ENCODE data around the gene ZDHHC13.
"Not testable (repeated sequence)": the region's sequence is repeated elsewhere in the genome, so short reads cannot be mapped to it uniquely, and the experiment has no call there.

ZDHHC13 gene

DNA sequence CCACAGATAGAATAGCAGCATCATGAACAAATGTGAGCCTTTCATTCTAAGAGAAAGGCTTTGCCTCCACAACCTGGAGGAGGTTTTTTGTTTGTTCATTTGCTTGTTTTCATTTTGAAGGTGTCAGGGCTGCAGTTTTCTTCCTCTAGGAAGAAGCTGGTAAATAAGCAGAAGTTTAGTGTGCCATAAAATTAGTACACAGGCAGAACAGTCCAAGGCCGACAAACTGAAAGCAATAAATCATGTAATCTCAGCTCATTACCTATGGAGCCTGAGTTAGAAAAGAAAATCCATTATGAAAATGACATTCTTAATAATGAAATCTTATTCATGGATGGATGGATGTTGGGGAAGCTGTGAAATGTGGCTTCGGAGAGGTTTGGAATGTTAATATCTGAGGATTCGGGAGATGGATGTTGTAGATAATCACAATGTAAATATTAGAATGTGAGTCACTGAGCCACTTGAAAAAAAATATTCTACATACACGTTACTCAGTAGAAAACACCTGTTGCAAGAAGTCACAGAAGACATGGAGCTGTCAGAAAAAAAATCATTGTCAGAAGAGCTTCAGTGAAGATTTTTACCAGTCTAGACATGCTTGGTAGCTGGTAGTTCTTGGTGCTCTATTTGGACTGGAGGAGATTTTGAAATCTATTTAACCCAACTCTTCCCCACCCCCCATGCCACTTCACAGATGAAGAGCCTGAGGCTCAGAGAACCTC is 15.0 kb upstream of the ZDHHC13 start:
- no peak for DNase-seq

DNA sequence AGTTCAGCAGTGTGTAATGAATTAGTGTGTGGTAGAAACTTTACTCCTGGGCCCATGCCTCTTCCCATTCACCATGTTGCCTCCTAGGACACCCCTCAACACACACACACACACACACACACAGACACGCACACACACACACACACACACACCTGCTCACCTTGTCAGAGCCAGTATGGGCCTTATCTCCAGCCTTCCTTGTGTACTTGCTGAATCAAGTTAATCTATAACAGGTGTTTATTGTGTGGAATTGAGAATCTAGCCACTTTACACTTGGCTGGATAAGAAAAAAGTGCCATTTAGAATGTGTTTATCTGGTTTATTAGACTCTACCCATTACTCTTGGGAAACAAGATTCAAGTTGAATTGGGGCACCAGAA is 14.5 kb upstream of the ZDHHC13 start:
- no peak for DNase-seq

GRCh38 chr11:19105011-19105410 is 12.0 kb upstream of the ZDHHC13 start:
- DNase-seq: no peak

- DNase-seq: no peak
Observed at GRCh38 chr11:19107125-19107524, 9.8 kb upstream of the ZDHHC13 start.

DNA sequence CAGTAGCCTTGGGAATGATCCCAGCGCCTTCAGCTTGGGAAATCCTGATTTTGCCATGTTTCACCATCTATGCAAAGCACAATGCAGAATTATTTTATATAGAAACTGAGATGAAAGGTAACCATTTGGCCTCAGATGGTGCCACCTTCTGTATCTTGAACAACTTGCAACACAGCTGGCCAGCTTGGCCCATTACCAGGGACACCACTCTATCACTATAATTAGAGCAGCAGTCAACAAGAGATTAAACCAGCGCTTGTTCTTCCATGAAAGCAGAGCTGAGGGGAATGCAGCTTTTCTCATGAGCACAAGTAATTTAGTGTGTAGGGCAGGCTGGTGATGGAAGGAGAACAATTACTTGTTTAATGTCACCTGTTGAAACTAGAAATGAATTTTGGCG is 6.7 kb upstream of the ZDHHC13 start:
- no peak for DNase-seq

DNA sequence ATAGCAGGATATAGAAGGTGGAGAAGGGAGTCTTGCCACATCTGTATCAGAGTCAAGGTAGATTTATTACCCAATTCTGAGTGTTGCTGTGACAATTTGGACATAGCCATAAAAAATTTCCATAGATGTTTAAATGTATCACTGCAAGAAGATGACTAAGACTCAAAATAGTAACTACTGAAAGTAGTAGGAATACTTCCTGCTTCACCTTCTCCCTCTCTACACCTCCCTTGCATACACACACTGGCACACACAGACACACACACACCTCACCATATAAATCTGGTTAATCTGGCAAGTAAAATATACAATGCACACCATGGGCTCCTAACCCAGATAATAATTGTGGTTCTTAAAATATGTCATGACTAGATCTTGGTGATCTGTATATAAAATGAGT is 5.2 kb upstream of the ZDHHC13 start:
- DNase-seq: no peak

DNA sequence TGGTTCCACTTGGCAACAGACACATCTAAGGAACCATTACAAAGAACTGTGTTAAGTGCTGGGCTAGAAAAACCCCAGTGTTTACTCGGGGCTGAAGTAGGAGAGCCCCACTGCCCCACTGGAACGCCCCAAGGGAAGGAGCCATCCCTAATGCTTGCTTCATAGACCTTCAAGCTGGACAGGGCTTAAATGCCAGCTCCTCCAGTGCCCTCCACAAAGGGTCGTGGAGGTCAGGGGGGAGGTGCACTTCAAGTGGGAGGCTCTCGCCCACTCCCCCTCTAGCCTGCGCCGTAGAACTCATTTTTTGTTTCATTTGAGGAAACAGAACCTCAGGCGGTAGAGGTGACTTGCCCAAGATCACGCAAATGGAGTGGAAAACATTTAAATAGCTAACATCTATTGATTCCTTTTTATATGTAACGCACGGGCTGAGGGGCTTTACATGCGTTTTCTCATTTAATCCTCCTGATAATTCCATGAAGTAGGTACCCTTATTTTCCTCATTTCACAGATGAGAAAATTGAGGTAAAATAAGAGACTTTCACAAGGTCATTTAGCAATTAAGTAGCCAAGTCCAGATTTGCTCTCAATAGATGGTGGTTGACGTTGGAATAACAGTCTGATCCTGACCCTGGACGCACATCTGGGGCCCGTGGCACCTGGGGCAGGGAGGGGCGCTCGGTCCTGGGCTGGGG is 545 bp upstream of the ZDHHC13 start:
- peak in 1 of 5 experiments; percentile 29 for DNase-seq

DNA sequence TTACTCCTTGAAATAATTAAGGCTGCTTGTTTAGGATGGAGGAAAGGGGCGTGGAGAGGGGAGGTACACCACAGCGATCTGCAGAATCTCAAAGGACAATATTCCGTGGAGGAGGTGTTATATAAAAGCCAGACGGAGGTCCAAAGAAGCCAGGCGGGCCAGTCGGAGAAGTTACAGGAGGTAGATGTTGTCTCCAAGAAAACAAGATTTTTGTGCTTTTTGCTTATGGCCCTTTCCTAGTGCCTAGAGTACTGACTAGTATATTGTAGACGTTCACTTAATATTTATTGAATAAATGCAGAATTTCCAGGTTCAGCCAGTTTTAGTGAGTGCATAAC is 761 bp downstream of the ZDHHC13 start:
- no peak for DNase-seq

GRCh38 chr11:19121646-19122045 is 4.7 kb downstream of the ZDHHC13 start:
- DNase-seq: no peak

DNA sequence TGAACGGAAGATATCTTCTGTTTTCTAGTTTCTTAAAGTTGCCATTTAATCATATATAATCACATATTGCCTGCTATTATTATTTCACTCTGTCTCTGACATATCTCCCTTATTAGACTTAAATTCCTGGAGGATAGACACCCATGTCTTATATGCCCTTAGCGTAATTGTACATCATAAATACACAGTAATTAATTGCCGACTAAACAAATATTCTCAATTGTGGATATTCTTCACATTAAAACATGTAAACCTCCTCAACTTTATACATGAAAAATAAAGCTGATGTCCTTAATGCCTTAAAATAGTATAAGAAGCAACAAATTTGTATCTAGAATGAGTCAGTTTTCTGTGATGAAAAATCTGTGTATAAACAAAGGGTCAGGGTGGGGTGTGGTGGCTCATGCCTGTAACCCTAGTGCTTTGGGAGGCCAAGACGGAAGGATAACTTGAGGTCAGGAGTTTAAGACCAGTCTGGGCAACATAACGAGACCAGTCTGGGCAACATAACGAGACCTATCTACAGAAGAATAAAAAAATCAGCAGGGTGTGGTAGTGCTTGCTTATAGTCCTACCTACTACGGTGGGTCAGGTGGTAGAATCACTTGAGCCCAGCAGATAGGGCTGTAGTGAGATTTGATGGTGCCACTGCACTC is 6.1 kb downstream of the ZDHHC13 start:
- no peak for DNase-seq

- not testable (repeated sequence) for DNase-seq
Observed at GRCh38 chr11:19126562-19127325, 9.8 kb downstream of the ZDHHC13 start.

DNA sequence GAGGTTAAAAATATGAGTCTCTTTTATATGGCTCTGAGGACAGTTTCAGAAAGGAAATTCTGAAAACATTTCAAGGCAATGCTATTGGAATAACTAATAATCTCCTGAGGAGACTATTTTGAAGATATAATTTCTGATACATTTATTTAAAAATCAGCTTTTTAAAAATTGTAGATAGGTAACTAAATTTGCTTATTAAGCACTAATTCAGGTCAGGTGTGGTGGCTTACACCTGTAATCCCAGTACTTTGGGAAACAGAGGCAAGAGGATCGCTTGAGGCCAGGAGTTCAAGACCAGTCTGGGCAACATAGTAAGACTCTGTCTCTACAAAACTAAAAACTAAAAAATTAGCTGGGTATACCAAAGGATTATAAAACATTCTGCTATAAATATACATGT is 17.0 kb downstream of the ZDHHC13 start:
- DNase-seq: no peak

GRCh38 chr11:19136884-19137283 is 19.9 kb downstream of the ZDHHC13 start:
- not testable (repeated sequence) for DNase-seq

GRCh38 chr11:19145319-19145718 is 28.4 kb downstream of the ZDHHC13 start:
- DNase-seq: no peak

DNA sequence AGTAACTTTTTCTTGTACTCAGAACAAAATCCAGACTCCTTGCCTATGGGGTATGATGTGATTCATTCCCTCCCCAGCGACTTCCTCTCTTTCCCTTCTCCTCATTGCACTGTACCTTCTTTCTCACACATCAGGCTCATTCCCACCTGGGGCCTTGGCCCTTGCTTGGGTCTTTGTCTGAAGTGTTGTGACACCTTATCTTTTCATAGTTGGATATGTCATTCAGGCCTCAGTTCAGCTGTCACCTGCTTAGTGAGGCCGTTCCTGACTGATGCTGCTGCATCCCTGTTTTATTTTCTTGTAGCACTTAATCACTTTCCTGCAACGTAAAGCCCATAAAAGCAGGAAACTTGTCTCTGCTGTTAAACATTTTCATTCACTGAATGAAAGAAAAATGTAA is 39.9 kb downstream of the ZDHHC13 start:
- no peak for DNase-seq

GRCh38 chr11:19160847-19161246 is 43.9 kb downstream of the ZDHHC13 start:
- no peak for DNase-seq

DNA sequence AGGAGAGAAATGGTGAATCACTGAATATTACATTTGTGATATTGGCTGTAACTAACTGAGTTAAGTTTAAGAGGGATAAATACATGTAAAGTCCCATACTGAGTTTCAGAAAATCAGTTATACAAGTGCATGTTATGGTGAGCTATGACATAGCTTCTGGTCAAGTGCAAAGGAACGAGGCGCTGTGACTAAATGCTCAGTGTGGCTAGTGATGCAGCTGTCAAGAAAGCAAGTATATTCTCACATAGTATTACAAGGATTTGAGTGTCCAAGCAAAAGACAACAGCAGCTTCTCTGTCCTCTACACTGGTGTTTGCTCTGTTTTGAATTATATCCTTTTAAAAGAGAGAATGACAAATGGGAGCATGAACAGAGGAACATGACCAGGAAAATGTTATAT is 44.7 kb downstream of the ZDHHC13 start:
- DNase-seq: no peak

DNA sequence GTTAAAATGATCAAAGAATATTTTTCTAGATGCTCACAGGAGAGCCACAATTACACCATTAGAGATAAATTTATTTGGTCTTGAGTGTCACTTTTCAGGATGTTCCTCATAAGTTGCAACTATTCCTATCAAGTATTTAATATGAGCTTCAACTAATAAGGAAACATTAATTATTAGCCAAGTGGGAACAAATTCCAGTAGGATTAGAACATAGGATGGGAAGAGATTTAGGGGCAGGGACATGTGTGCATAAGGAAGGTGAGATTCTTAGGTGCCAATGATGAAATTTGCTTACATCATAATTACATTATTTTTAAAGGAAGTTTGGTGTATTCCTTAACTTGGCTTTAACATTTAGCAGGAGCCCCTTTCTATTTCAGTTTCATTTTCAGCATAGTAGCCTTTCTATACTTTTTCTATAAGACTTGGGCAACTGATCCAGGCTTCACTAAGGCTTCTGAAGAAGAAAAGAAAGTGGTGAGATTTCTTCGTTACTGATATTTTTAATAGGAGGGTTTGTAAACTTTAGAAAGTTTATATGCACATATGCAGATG is 46.1 kb downstream of the ZDHHC13 start:
- no peak for DNase-seq

DNA sequence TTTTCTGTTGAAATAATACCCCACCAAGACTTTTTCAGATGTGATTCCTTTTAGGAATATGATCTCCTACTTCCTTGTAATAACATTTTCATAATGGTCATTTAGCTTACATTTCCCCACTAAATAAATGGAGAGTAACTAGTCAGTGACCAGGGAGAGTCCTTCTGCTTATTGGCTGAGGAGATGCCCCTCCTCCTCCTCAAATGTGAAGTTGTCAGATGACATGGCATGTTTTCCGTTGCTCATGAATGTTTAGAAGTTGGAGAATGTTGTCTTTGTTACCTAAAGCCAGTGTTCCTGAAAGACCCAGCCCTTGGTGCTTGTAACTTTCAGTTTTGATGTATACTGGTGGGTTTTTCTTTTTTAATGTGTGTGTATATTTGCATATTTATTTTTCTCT is 46.6 kb downstream of the ZDHHC13 start:
- DNase-seq: no peak

GRCh38 chr11:19164230-19164855 is 47.4 kb downstream of the ZDHHC13 start:
- DNase-seq: no peak

- no peak for DNase-seq
Observed at GRCh38 chr11:19164881-19165280, 47.9 kb downstream of the ZDHHC13 start.

DNA sequence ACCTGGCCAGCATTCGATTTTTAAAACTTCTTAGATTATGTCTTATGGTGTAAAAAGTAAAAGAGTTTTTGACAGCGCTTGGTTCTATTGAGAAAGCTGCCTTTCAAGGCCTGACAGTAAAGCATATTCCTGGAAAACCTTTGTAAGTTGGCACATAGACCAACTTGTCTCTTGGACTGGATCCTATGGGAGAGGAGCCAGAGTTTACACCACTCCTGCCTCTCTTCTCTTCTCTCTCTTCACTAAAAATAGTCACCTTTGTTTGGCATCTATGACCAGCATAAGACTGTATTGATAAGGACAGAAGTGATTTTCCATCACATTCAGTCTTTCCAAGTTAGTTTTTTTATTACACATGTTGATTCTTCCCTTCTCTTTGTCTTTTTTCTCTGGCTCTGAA is 51.1 kb downstream of the ZDHHC13 start:
- no peak for DNase-seq

Data from T-helper 2 cell (primary cell).